H9 (cell line): ENCODE data around the gene GHR. TPM values are rescaled to one million over a fixed set of nuclear protein-coding genes. Genes with fewer than 3 reads are reported as not detected.

Source experiments
- DNase-seq: peaks from one replicate; pipeline ENCODE4 v3.0.0-alpha.2; 2017
- H2AFZ ChIP-seq: one replicate; pipeline ENCODE4 v1.6.1; 2013; ENCODE audit warnings: mild to moderate bottlenecking, low read length, control low read depth, moderate library complexity
- H2AK5ac ChIP-seq: 2 replicates; pipeline ENCODE4 v1.6.1; 2013; ENCODE audit warnings: low read length, control low read depth, mixed read lengths; ENCODE audit not compliant: insufficient read length
- H2BK120ac ChIP-seq: one replicate; pipeline ENCODE4 v1.6.1; 2013; ENCODE audit warnings: low read depth, mild to moderate bottlenecking, low read length, control low read depth, inconsistent platforms; ENCODE audit not compliant: poor library complexity, severe bottlenecking
- H2BK12ac ChIP-seq: 2 replicates; pipeline ENCODE4 v1.6.1; 2013; ENCODE audit warnings: low read length, control low read depth, mixed read lengths, low read depth; ENCODE audit not compliant: insufficient read length
- H2BK15ac ChIP-seq: 2 replicates; pipeline ENCODE4 v1.6.1; 2013; ENCODE audit warnings: low read depth, low read length, control low read depth
- H2BK20ac ChIP-seq: one replicate; pipeline ENCODE4 v1.6.1; 2013; ENCODE audit warnings: low read depth, mild to moderate bottlenecking, low read length, control low read depth, inconsistent platforms; ENCODE audit not compliant: poor library complexity, severe bottlenecking
- H2BK5ac ChIP-seq: 2 replicates; pipeline ENCODE4 v1.6.1; 2013; ENCODE audit warnings: low read length, control low read depth, mixed read lengths; ENCODE audit not compliant: insufficient read length
- H3K14ac ChIP-seq: 2 replicates; pipeline ENCODE4 v1.6.1; 2013; ENCODE audit warnings: low read length, control low read depth; ENCODE audit not compliant: insufficient read depth
- H3K18ac ChIP-seq: 2 replicates; pipeline ENCODE4 v1.6.1; 2013; ENCODE audit warnings: low read depth, mild to moderate bottlenecking, mixed read lengths, low read length, control low read depth; ENCODE audit not compliant: insufficient read length
- H3K23ac ChIP-seq: 2 replicates; pipeline ENCODE4 v1.6.1; 2013; ENCODE audit warnings: low read length, control low read depth, mixed read lengths, low read depth; ENCODE audit not compliant: insufficient read length
- H3K23me2 ChIP-seq: 2 replicates; pipeline ENCODE4 v1.6.1; 2013; ENCODE audit warnings: low read depth, mild to moderate bottlenecking, mixed read lengths, low read length, control low read depth; ENCODE audit not compliant: insufficient read length, poor library complexity, severe bottlenecking
- H3K27ac ChIP-seq: 2 replicates; pipeline ENCODE4 v1.5.1; 2013; ENCODE audit warnings: low read length, control low read depth, mixed read lengths, low read depth; ENCODE audit not compliant: insufficient read length
- H3K27me3 ChIP-seq: 2 replicates; pipeline ENCODE4 v1.6.1; 2013; ENCODE audit warnings: low read length, control low read depth, inconsistent platforms; ENCODE audit not compliant: insufficient read depth
- H3K4ac ChIP-seq: 2 replicates; pipeline ENCODE4 v1.6.1; 2013; ENCODE audit warnings: low read depth, mild to moderate bottlenecking, control low read depth, inconsistent platforms, low read length, moderate library complexity
- H3K4me1 ChIP-seq: 2 replicates; pipeline ENCODE4 v1.6.1; 2013; ENCODE audit warnings: low read length, control low read depth, inconsistent platforms; ENCODE audit not compliant: insufficient read depth
- H3K4me2 ChIP-seq: 2 replicates; pipeline ENCODE4 v1.6.1; 2013; ENCODE audit warnings: low read length, control low read depth, mixed read lengths; ENCODE audit not compliant: insufficient read length, insufficient read depth
- H3K56ac ChIP-seq: 2 replicates; pipeline ENCODE4 v1.6.1; 2013; ENCODE audit warnings: low read depth, mild to moderate bottlenecking, mixed read lengths, low read length, control low read depth; ENCODE audit not compliant: insufficient read length
- H3K79me1 ChIP-seq: 2 replicates; pipeline ENCODE4 v1.6.1; 2013; ENCODE audit warnings: low read depth, mild to moderate bottlenecking, moderate library complexity, low read length, control low read depth, inconsistent platforms; ENCODE audit not compliant: insufficient read depth, poor library complexity, severe bottlenecking
- H3K79me2 ChIP-seq: 2 replicates; pipeline ENCODE4 v1.6.1; 2013; ENCODE audit warnings: low read length, control low read depth, inconsistent platforms; ENCODE audit not compliant: insufficient read depth
- H3K9ac ChIP-seq: 2 replicates; pipeline ENCODE4 v1.6.1; 2013; ENCODE audit warnings: low read length, control low read depth, mixed read lengths; ENCODE audit not compliant: insufficient read length; ENCODE audit errors: extremely low read depth
- H3K9me3 ChIP-seq: one replicate; pipeline ENCODE4 v1.6.1; 2013; ENCODE audit warnings: low read depth, low read length, inconsistent platforms; ENCODE audit not compliant: control insufficient read depth
- H3T11ph ChIP-seq: one replicate; pipeline ENCODE4 v1.6.1; 2013; ENCODE audit warnings: mild to moderate bottlenecking, low read length, control low read depth, inconsistent platforms
- H4K20me1 ChIP-seq: one replicate; pipeline ENCODE4 v1.6.1; 2013; ENCODE audit not compliant: control insufficient read depth, insufficient read length, insufficient read depth
- H4K5ac ChIP-seq: 2 replicates; pipeline ENCODE4 v1.6.1; 2013; ENCODE audit warnings: low read depth, mild to moderate bottlenecking, mixed read lengths, low read length, control low read depth; ENCODE audit not compliant: insufficient read length
- H4K8ac ChIP-seq: replicated peaks from 2 replicates; pipeline ENCODE4 v1.6.1; 2013; ENCODE audit warnings: low read length, control low read depth, mixed read lengths, low read depth; ENCODE audit not compliant: insufficient read length
- H4K91ac ChIP-seq: 2 replicates; pipeline ENCODE4 v1.6.1; 2013; ENCODE audit warnings: low read depth, mild to moderate bottlenecking, moderate library complexity, mixed read lengths, low read length, control low read depth; ENCODE audit not compliant: insufficient read length
- H3K27ac Mint-ChIP-seq, 3 experiments: 2 replicates in 2 of 3; 3 replicates in 1 of 3; pipeline ENCODE4 v1.8.0; 2020 to 2021; ENCODE audit warnings: mixed read lengths in 3 of 3, mild to moderate bottlenecking in 1 of 3, moderate library complexity in 1 of 3
- H3K27me3 Mint-ChIP-seq: 2 replicates; pipeline ENCODE4 v1.8.0; 2021; ENCODE audit warnings: low read depth, mild to moderate bottlenecking, moderate library complexity, mixed read lengths
- H3K36me3 Mint-ChIP-seq, 3 experiments: 2 replicates in 2 of 3; 3 replicates in 1 of 3; pipeline ENCODE4 v1.8.0; 2020 to 2021; ENCODE audit warnings: low read depth in 3 of 3, mixed read lengths in 3 of 3; ENCODE audit not compliant: insufficient read depth in 1 of 3
- H3K4me1 Mint-ChIP-seq, 2 experiments: 2 replicates each; pipeline ENCODE4 v1.8.0; 2020; ENCODE audit warnings: mixed read lengths in 2 of 2
- H3K4me3 Mint-ChIP-seq, 2 experiments: 2 replicates in 1 of 2; 3 replicates in 1 of 2; pipeline ENCODE4 v1.8.0; 2020 to 2021; ENCODE audit warnings: mild to moderate bottlenecking in 2 of 2, mixed read lengths in 2 of 2, moderate library complexity in 1 of 2
- H3K9me3 Mint-ChIP-seq, 2 experiments: 2 replicates in 1 of 2; 3 replicates in 1 of 2; pipeline ENCODE4 v1.8.0; 2020; ENCODE audit warnings: mild to moderate bottlenecking in 2 of 2, mixed read lengths in 2 of 2, moderate library complexity in 1 of 2
- WGBS: extraction: QIAGEN DNeasy Blood & Tissue Kit; methylation state at CpG from one replicate; pipeline ENCODE4 v1.1.7; 2013; ENCODE audit warnings: missing lambda C conversion rate, low lambda C conversion rate, mixed read lengths; ENCODE audit not compliant: insufficient read length; ENCODE audit errors: extremely low coverage; 5-methylcytosine and 5-hydroxymethylcytosine counted together
- total RNA-seq: library from RNA; stranded (reverse); gene quantifications from 2 replicates; pipeline ENCODE4 v1.2.1, GENCODE V29; 2021
- TF ChIP-seq, protein P1 (sequence below): fragments of 200-600 bp; sonication (generic); conservative IDR thresholded peaks from 3 replicates; pipeline ENCODE4 v1.8.0; 2021; ENCODE audit warnings: antibody characterized with exemption, mild to moderate bottlenecking

Gene GHR
- total RNA-seq, 1 experiment from 2014 or later = 0.20 TPM

GRCh38 chr5:42483472-42484154 is 60.4 kb downstream of the GHR start:
- Histone ChIP-seq H3K9me3 (peaks cover 5% of the 10 kb centered on the region), H3K27me3 (no peaks in the 10 kb centered on the region), H3T11ph (no peak overlapping the region), H3K23me2 (no peaks in the 10 kb centered on the region), H2BK20ac (no peak overlapping the region), H3K79me1 (no peaks in the 10 kb centered on the region), H2BK12ac (no peak overlapping the region), H3K14ac (no peak overlapping the region), H3K4ac (no peak overlapping the region), H2BK15ac (no peak overlapping the region), H3K9ac (no peak overlapping the region), H2BK5ac (no peak overlapping the region), H3K4me2 (no peak overlapping the region), H3K18ac (no peak overlapping the region), H2AK5ac (no peak overlapping the region), H4K20me1 (no peaks in the 10 kb centered on the region), H3K56ac (no peak overlapping the region), H2BK120ac (no peak overlapping the region), H4K5ac (no peak overlapping the region), H3K79me2 (no peaks in the 10 kb centered on the region), H4K8ac (no peak overlapping the region), H3K27ac (no peak overlapping the region), H3K23ac (no peak overlapping the region), H3K4me1 (no peaks in the 10 kb centered on the region), H4K91ac (no peak overlapping the region), H2AFZ (no peak overlapping the region)
- Mint-ChIP-seq H3K36me3 (peaks cover 5 to 24% (median 8%) of the 10 kb centered on the region in 3 experiments; a peak in 6 of 7 replicates), H3K27ac (no peak overlapping the region), H3K4me3 (no peak overlapping the region), H3K9me3 (peaks cover 29 to 32% of the 10 kb centered on the region in 2 experiments), H3K27me3 (no peaks in the 10 kb centered on the region; the same call in 1 of the 2 replicates), H3K4me1 (peaks cover 0 to 8% of the 10 kb centered on the region in 2 experiments; a peak in 2 of 4 replicates)
- DNase-seq = no peak
- TF ChIP-seq, protein P1, sequence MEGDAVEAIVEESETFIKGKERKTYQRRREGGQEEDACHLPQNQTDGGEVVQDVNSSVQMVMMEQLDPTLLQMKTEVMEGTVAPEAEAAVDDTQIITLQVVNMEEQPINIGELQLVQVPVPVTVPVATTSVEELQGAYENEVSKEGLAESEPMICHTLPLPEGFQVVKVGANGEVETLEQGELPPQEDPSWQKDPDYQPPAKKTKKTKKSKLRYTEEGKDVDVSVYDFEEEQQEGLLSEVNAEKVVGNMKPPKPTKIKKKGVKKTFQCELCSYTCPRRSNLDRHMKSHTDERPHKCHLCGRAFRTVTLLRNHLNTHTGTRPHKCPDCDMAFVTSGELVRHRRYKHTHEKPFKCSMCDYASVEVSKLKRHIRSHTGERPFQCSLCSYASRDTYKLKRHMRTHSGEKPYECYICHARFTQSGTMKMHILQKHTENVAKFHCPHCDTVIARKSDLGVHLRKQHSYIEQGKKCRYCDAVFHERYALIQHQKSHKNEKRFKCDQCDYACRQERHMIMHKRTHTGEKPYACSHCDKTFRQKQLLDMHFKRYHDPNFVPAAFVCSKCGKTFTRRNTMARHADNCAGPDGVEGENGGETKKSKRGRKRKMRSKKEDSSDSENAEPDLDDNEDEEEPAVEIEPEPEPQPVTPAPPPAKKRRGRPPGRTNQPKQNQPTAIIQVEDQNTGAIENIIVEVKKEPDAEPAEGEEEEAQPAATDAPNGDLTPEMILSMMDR = no peak
- no CpG with 5 or more reads among the region's 5 CpGs for WGBS
